Esophagus squamous epithelium (tissue), 5 donors: ENCODE data around the gene QKI. TPM values are rescaled to one million over a fixed set of nuclear protein-coding genes. Genes with fewer than 3 reads are reported as not detected.

Experiments used
- DNase-seq: peaks from one replicate; lab custom pipeline; 2025; lab: John Stamatoyannopoulos, UW
- H3K27ac ChIP-seq, 4 donors: fragments of 200-600 bp; sonication (generic); one replicate each; pipeline ENCODE4 v1.5.1; 2016 to 2019; ENCODE audit warnings: mild to moderate bottlenecking in 1 of 4
- H3K27me3 ChIP-seq, 4 donors: fragments of 200-600 bp; sonication (generic); 1 replicate in 3 of 4; 2 replicates in 1 of 4; pipeline versions ENCODE4 v1.5.1 to v1.6.0; 2017 to 2021; ENCODE audit warnings: antibody characterized with exemption in 1 of 4
- H3K36me3 ChIP-seq, 3 donors: fragments of 200-600 bp; sonication (generic); one replicate each; pipeline ENCODE4 v1.5.1; 2016 to 2019
- H3K4me1 ChIP-seq, 3 donors: fragments of 200-600 bp; sonication (generic); one replicate each; pipeline ENCODE4 v1.5.1; 2017 to 2019
- H3K4me3 ChIP-seq, 4 donors: fragments of 200-600 bp; sonication (generic); 1 replicate in 3 of 4; 2 replicates in 1 of 4; pipeline ENCODE4 v1.5.1; 2016 to 2019; ENCODE audit warnings: mild to moderate bottlenecking in 2 of 4, moderate library complexity in 1 of 4
- H3K9me3 ChIP-seq, 3 donors: fragments of 200-600 bp; sonication (generic); one replicate each; pipeline ENCODE4 v1.5.1; 2016 to 2019
- CTCF ChIP-seq, 6 experiments: fragments of 450-650 bp in 4 of 6; fragments of 200-600 bp in 2 of 6; sonication (generic) in 2 of 6; IDR thresholded peaks; one replicate each; pipeline ENCODE4 v1.5.1; 2016 to 2019; ENCODE audit warnings: antibody characterized with exemption in 6 of 6, mild to moderate bottlenecking in 4 of 6, moderate library complexity in 4 of 6
- POLR2A ChIP-seq, 4 donors: fragments of 450-650 bp; IDR thresholded peaks; one replicate each; pipeline ENCODE4 v1.6.1; 2017; ENCODE audit warnings: antibody characterized with exemption in 4 of 4, mild to moderate bottlenecking in 4 of 4, moderate library complexity in 3 of 4
- WGBS, 2 donors: methylation state at CpG; one replicate each; pipeline ENCODE4 v1.1.5; 2018; 5-methylcytosine and 5-hydroxymethylcytosine counted together
- intact Hi-C: fragments of 100-400 bp; cut with DNase I; formaldehyde crosslinking; loops from one replicate; pipeline ENCODE4 v1.15.0; 2022
- total RNA-seq, 4 donors: library from RNA; depleted of rRNA; stranded (reverse); fragments of >200 nt; gene quantifications; one replicate each; pipeline ENCODE4 v1.1.0, GENCODE V29; 2016
- donor health status: DM: yes; HTN: yes; CAD: no.

QKI gene
- total RNA-seq, 4 donors from 2014 or later, result 46.2 to 149 (median 65.4) TPM

GRCh38 chr6:163608204-163608644, 193.7 kb downstream of the QKI start:
- Histone ChIP-seq H3K4me1 (no peaks in the 10 kb centered on the region), H3K27ac (no peak overlapping the region), H3K9me3 (no peaks in the 10 kb centered on the region), H3K4me3 (no peak overlapping the region), H3K36me3 (no peaks in the 10 kb centered on the region), H3K27me3 (no peaks in the 10 kb centered on the region)
- TF ChIP-seq CTCF (IDR thresholded peaks at IDR 0.05) (no peak), POLR2A (IDR thresholded peaks at IDR 0.05) (no peak)
- no peak for DNase-seq
- intact Hi-C loops, result no loop called here
- 76 to 82% methylated on average over 17 of the region's 17 CpGs for WGBS, 2 donors

GRCh38 chr6:163612200-163612599, 197.7 kb downstream of the QKI start:
- no peak for DNase-seq
- 45 to 57% methylated on average over 8 of the region's 8 CpGs for WGBS, 2 donors
- intact Hi-C loops, result no loop called here

GRCh38 chr6:163613025-163613424, 198.5 kb downstream of the QKI start:
- Histone ChIP-seq H3K4me3 (no peak overlapping the region), H3K27ac (no peak overlapping the region), H3K36me3 (no peaks in the 10 kb centered on the region), H3K4me1 (no peaks in the 10 kb centered on the region), H3K9me3 (no peaks in the 10 kb centered on the region), H3K27me3 (no peaks in the 10 kb centered on the region)
- intact Hi-C loops, result no loop called here
- DNase-seq, result no peak
- WGBS, 2 donors, result 69 to 78% methylated on average over 8 of the region's 8 CpGs
- TF ChIP-seq POLR2A (IDR thresholded peaks at IDR 0.05) (no peak), CTCF (IDR thresholded peaks at IDR 0.05) (no peak)

More at GRCh38 chr6:163612200-163612599, 197.7 kb downstream of the QKI start:
- H3K9me3 ChIP-seq, result no peaks in the 10 kb centered on the region
- no peaks in the 10 kb centered on the region for H3K36me3 ChIP-seq
- TF ChIP-seq POLR2A (IDR thresholded peaks at IDR 0.05) (no peak), CTCF (IDR thresholded peaks at IDR 0.05) (no peak)
- H3K27ac ChIP-seq, result no peak overlapping the region
- H3K27me3 ChIP-seq, result no peaks in the 10 kb centered on the region
- no peak overlapping the region for H3K4me3 ChIP-seq
- H3K4me1 ChIP-seq, result no peaks in the 10 kb centered on the region

GRCh38 chr6:163613668-163614067, 199.2 kb downstream of the QKI start:
- no peaks in the 10 kb centered on the region for H3K9me3 ChIP-seq
- no peak overlapping the region for H3K4me3 ChIP-seq
- no peaks in the 10 kb centered on the region for H3K4me1 ChIP-seq
- no peaks in the 10 kb centered on the region for H3K27me3 ChIP-seq
- TF ChIP-seq CTCF (IDR thresholded peaks at IDR 0.05) (no peak), POLR2A (IDR thresholded peaks at IDR 0.05) (no peak)
- intact Hi-C loops, result no loop called here
- no peak for DNase-seq
- 90 to 95% methylated on average over 2 to 3 of the region's 3 CpGs for WGBS, 2 donors
- no peaks in the 10 kb centered on the region for H3K36me3 ChIP-seq
- H3K27ac ChIP-seq, result no peak overlapping the region

- intact Hi-C loops, result no loop called here
- no peaks in the 10 kb centered on the region for H3K36me3 ChIP-seq
- H3K4me3 ChIP-seq, result no peak overlapping the region
- 89 to 94% methylated on average over 4 of the region's 4 CpGs for WGBS, 2 donors
- H3K9me3 ChIP-seq, result no peaks in the 10 kb centered on the region
- H3K4me1 ChIP-seq, result no peaks in the 10 kb centered on the region
- no peak for TF ChIP-seq CTCF (IDR thresholded peaks at IDR 0.05)
- TF ChIP-seq POLR2A (IDR thresholded peaks at IDR 0.05), result no peak
- DNase-seq, result no peak
- H3K27me3 ChIP-seq, result no peaks in the 10 kb centered on the region
- H3K27ac ChIP-seq, result no peak overlapping the region
These were observed 201.9 kb downstream of the QKI start for GRCh38 chr6:163616452-163616851.
